CD4-positive, alpha-beta T cell (primary cell): ENCODE results near the gene SEMA4B. TPM values are rescaled to one million over a fixed set of nuclear protein-coding genes. Genes with fewer than 3 reads are reported as not detected.
"Not testable (repeated sequence)": the region's sequence is repeated elsewhere in the genome, so short reads cannot be mapped to it uniquely, and the experiment has no call there.

Experiments used
- ATAC-seq: fragments of 200-7000 bp; cut with Tn5 transposase; one replicate; pipeline ENCODE4 v1.10.0; 2022; ENCODE audit warnings: mild to moderate bottlenecking; ENCODE audit not compliant: poor library complexity
- CTCF ChIA-PET: fragments of 350-600 bp; sonication (Branson Sonifier 250); formaldehyde crosslinking; loops from one replicate; lab custom pipeline; 2021; ENCODE audit warnings: antibody characterized with exemption, inconsistent platforms; lab: Charles Lee
- POLR2A ChIA-PET: fragments of 350-600 bp; sonication (Branson Sonifier 250); formaldehyde crosslinking; loops from one replicate; lab custom pipeline; 2021; ENCODE audit warnings: antibody characterized with exemption, inconsistent platforms; lab: Charles Lee
- DNase-seq, 14 experiments: peaks; one replicate each; pipeline ENCODE4 v3.0.0-alpha.2; 2013 to 2020; ENCODE audit warnings: mixed read lengths in 2 of 14
- H3K27ac ChIP-seq, 2 donors: one replicate each; pipeline versions ENCODE4 v1.5.1 to v1.7.0; 2013; ENCODE audit warnings: low read length in 2 of 2, low read depth in 1 of 2, mild to moderate bottlenecking in 1 of 2
- H3K27me3 ChIP-seq, 2 experiments: 1 replicate in 1 of 2; 2 replicates in 1 of 2; pipeline versions ENCODE4 v1.6.1 to v1.7.0; 2013; ENCODE audit warnings: low read length in 2 of 2, control low read depth in 1 of 2, mild to moderate bottlenecking in 1 of 2, moderate library complexity in 1 of 2; ENCODE audit not compliant: insufficient read depth in 2 of 2, control insufficient read depth in 1 of 2
- H3K36me3 ChIP-seq: one replicate; pipeline ENCODE4 v1.6.1; 2013; ENCODE audit warnings: low read length, control low read depth; ENCODE audit not compliant: insufficient read depth
- H3K4me1 ChIP-seq: one replicate; pipeline ENCODE4 v1.6.1; 2013; ENCODE audit warnings: low read length, control low read depth; ENCODE audit not compliant: insufficient read depth
- H3K4me3 ChIP-seq: one replicate; pipeline ENCODE4 v1.5.1; 2013; ENCODE audit warnings: mild to moderate bottlenecking, low read length, moderate library complexity
- H3K9me3 ChIP-seq, 2 experiments: 1 replicate in 1 of 2; 2 replicates in 1 of 2; pipeline versions ENCODE4 v1.6.1 to v1.7.0; 2013; ENCODE audit warnings: low read length in 2 of 2, mild to moderate bottlenecking in 2 of 2, control low read depth in 1 of 2, moderate library complexity in 1 of 2; ENCODE audit not compliant: control insufficient read depth in 1 of 2, insufficient read depth in 1 of 2
- H3K27ac Mint-ChIP-seq: one replicate; pipeline ENCODE4 v1.8.0; 2020; ENCODE audit warnings: mixed read lengths
- H3K27me3 Mint-ChIP-seq: one replicate; pipeline ENCODE4 v1.8.0; 2021; ENCODE audit warnings: mixed read lengths
- H3K36me3 Mint-ChIP-seq: one replicate; pipeline ENCODE4 v1.8.0; 2021; ENCODE audit warnings: low read depth, mixed read lengths
- H3K4me1 Mint-ChIP-seq: one replicate; pipeline ENCODE4 v1.8.0; 2021; ENCODE audit warnings: low read depth, mixed read lengths
- H3K4me3 Mint-ChIP-seq: one replicate; pipeline ENCODE4 v1.8.0; 2020; ENCODE audit warnings: mild to moderate bottlenecking, mixed read lengths
- H3K9me3 Mint-ChIP-seq: one replicate; pipeline ENCODE4 v1.8.0; 2020; ENCODE audit warnings: mixed read lengths
- CTCF ChIP-seq: fragments of 200-600 bp; IDR thresholded peaks from one replicate; pipeline ENCODE4 v1.8.0; 2022; ENCODE audit warnings: antibody characterized with exemption, mild to moderate bottlenecking
- intact Hi-C, 2 experiments: fragments of 100-400 bp; cut with DNase I in 1 of 2; cut with micrococcal nuclease in 1 of 2; formaldehyde crosslinking; loops; one replicate each; pipeline versions ENCODE4 v1.15.1 to v1.9.0; 2023 to 2025; cut with DNase I, micrococcal nuclease
- total RNA-seq, 174 experiments: library from RNA in 2 of 174; stranded (reverse) in 2 of 174; gene quantifications; one replicate each; pipeline ENCODE4 v1.2.3 and lab custom pipeline; 2021 to 2026

SEMA4B gene
- total RNA-seq, 2 experiments from 2014 or later = 8.0 to 9.5 TPM

- H3K27ac Mint-ChIP-seq = no peak overlapping the region
- peaks cover 7% of the 10 kb centered on the region for H3K4me1 Mint-ChIP-seq
Measured at GRCh38 chr15:90162956-90163355, 38.2 kb upstream of the SEMA4B start.

GRCh38 chr15:90164239-90164638 lies 36.9 kb upstream of the SEMA4B start:
- H3K27ac ChIP-seq, H3K36me3 ChIP-seq, H3K4me1 Mint-ChIP-seq, ATAC-seq, H3K4me3 Mint-ChIP-seq, H3K27me3 Mint-ChIP-seq, DNase-seq, H3K27me3 ChIP-seq, H3K4me3 ChIP-seq, POLR2A ChIA-PET, intact Hi-C loops, H3K9me3 Mint-ChIP-seq, H3K9me3 ChIP-seq, H3K27ac Mint-ChIP-seq, H3K4me1 ChIP-seq, H3K36me3 Mint-ChIP-seq, CTCF ChIA-PET: not testable (repeated sequence)

More at GRCh38 chr15:90162956-90163355, 38.2 kb upstream of the SEMA4B start:
- no peak overlapping the region for H3K27ac ChIP-seq
- H3K36me3 ChIP-seq = no peaks in the 10 kb centered on the region
- no peak for TF ChIP-seq CTCF
- no peaks in the 10 kb centered on the region for H3K36me3 Mint-ChIP-seq
- no peak overlapping the region for H3K4me3 ChIP-seq
- intact Hi-C loops = no loop called here
- no peak overlapping the region for H3K4me3 Mint-ChIP-seq
- H3K27me3 ChIP-seq = no peaks in the 10 kb centered on the region
- ChIA-PET CTCF (no interaction called here), POLR2A (no interaction called here)
- no peaks in the 10 kb centered on the region for H3K27me3 Mint-ChIP-seq
- H3K4me1 ChIP-seq = peaks cover 8% of the 10 kb centered on the region
- H3K9me3 Mint-ChIP-seq = no peaks in the 10 kb centered on the region
- no peaks in the 10 kb centered on the region for H3K9me3 ChIP-seq
- DNase-seq (no peak), ATAC-seq (no peak)

GRCh38 chr15:90165157-90165556 lies 36.0 kb upstream of the SEMA4B start:
- Mint-ChIP-seq H3K27me3 (no peaks in the 10 kb centered on the region), H3K36me3 (no peaks in the 10 kb centered on the region), H3K27ac (no peak overlapping the region), H3K4me1 (no peaks in the 10 kb centered on the region), H3K4me3 (no peak overlapping the region), H3K9me3 (no peaks in the 10 kb centered on the region)
- H3K27ac ChIP-seq = no peak overlapping the region
- no peaks in the 10 kb centered on the region for H3K4me1 ChIP-seq
- ChIA-PET CTCF (no interaction called here), POLR2A (no interaction called here)
- no peak for TF ChIP-seq CTCF
- H3K27me3 ChIP-seq = no peaks in the 10 kb centered on the region
- intact Hi-C loops = no loop called here
- no peaks in the 10 kb centered on the region for H3K9me3 ChIP-seq
- DNase-seq (no peak), ATAC-seq (no peak)
- no peaks in the 10 kb centered on the region for H3K36me3 ChIP-seq
- H3K4me3 ChIP-seq = no peak overlapping the region
